Raji (cell line): ENCODE results near the gene PIGL.

Source experiments
- POLR2A ChIP-seq: IDR thresholded peaks from 2 replicates; pipeline ENCODE4 v1.6.1; 2011; ENCODE audit warnings: low read depth, low read length, control low read depth; ENCODE audit not compliant: insufficient read depth

PIGL gene

DNA sequence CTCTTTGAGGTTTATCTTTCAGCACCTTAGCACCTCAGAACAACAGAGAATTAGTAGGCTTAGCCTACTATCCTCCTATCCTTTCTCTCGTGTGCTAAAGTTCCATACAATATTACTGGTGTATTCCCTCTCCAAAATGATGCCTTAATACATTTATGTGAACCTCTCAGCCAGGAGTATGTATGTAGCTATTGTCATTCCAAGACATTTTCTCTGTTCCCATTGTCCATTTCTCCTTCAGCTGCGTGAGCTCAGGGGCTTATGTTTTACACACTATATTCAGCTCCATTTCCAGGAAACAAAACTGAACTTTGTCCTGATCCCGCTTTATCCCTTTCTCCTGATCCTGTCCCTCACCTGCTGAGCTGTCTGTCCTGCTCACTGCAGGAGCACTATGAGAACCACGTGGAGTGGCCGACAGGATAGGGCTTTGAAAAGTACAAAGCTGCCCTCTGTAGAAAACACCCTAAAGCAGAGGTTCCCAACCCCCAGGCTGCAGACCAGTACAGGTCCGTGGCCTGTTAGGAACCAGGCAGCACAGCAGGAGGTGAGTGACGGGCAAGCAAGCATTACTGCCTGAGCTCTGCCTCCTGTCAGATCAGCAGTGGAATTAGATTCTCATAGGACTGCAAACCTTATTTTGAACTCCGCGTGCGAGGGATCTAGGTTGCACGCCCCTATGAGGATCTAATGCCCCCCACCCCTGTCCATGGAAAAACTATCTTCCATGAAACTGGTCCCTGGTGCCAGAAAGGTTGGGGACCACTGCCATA lies 80.5 kb downstream of the PIGL start:
- TF ChIP-seq POLR2A: no peak

DNA sequence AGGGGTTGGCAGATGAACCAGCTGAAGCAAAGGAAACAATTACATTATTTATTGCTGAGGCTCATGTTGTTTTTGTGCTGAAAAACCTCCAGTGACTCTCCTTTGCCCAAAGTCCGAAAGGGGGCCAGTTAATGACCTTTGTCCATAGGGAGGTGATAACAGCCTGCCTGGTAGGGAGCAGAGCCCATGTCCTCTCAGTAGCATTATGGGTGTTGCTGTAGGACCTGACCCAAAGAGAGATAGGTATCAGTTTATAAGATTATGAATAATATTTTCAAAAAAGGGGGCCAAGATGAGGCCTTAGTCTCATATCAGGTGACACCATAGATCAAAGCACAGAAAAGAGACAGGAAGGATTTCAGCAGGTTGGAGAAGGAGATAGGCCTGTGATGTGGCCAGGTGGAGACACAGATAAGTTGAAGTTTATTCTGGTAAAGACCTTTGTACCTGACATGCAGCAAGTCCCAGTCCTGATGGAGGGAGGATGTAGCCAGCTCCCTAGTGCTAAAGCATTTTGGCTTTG lies 81.2 kb downstream of the PIGL start:
- no peak for TF ChIP-seq POLR2A

DNA sequence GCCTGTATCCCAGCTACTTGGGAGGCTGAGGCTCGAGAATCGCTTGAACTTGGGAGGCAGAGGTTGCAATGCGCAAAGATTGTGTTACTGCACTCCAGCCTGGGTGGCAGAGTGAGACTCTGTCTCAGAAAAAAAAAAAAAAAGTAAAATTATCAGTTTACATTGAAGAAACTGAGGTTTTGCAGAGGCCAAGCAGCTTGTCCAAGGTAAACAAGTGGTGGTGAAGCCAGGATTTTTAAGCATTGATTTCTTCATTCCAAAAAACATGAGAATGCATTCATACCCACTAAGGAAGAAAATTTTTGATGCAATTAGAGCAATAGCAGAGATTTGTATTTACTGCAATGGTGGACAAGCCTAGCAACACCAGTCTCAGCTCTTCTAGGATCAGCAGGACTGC lies 83.5 kb downstream of the PIGL start:
- no peak for TF ChIP-seq POLR2A

DNA sequence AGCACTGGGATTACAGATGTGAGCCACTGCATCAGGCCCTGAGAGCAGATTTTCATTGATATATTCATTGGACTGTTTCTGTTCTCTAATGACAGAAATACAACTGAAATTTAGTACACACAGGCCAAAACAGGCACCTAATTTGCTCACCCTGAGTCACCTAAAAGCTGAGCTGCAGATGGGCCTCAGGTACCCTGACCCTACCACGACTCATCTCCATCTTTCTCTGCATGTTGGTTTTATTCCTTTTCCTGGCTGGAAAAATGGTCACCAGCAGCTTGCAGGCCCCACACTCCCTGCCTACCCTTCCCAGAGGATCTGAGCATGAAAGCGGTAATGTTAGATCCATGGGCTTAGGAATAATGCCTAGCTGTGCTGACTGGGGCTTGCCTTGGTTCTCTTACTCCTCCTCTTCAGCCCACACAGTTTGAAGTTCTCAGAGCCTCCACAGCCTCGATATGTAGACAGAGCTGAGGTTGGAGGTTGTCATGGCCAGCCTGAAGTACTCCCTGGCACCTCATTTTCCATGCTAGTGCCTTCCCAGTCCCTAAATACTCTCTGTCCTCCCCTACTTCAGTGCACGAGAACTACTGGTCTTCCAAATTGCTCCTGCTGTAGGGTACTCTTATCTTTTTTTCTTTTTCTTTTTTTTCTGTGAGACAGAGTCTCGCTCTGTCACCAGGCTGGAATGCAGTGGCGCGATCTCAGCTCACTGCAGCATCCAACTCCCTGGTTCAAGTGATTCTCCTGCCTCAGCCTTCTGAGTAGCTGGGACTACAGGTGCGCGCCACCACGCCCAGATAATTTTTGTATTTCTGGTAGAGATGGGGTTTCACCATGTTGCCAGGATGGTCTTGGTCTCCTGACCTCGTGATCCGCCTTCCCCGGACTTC lies 85.2 kb downstream of the PIGL start:
- TF ChIP-seq POLR2A: no peak

DNA sequence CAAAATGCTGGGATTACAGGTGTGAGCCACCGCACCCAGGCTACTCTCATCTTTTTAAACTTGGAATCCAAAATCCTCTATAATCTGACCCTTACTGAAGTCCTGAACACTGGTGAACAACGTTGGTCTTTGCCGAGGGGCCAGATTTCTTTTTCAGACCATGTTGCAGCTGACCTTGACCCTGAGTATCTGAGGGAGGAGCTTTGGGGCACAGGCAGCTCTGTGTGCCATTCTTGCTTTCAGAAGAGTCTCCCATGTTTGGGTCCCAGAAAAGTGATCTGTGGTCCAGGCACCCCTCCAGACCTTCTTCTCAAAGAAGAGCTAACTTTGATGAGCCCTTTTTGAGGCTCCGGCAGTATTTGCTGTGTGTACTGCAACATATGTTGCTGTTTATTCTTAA lies 85.8 kb downstream of the PIGL start:
- no peak for TF ChIP-seq POLR2A

DNA sequence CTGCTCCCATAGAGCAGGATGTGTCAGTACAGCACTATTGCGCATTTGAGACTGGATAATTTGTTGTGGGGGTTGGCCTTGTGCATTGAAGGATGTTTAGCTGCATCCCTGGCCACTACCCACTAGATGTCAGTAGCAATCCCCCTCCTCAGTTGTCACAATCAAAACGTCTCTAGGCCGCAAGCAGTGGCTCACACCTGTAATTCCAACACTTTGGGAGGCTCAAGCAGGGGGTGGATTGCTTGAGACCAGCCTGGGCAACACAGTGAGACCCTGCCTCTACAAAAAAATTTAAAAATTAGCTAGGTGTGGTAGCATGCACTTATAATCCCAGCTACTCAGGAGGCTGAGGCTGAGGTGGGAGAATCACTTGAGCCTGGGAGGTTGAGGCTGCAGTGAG lies 87.8 kb downstream of the PIGL start:
- TF ChIP-seq POLR2A: no peak

DNA sequence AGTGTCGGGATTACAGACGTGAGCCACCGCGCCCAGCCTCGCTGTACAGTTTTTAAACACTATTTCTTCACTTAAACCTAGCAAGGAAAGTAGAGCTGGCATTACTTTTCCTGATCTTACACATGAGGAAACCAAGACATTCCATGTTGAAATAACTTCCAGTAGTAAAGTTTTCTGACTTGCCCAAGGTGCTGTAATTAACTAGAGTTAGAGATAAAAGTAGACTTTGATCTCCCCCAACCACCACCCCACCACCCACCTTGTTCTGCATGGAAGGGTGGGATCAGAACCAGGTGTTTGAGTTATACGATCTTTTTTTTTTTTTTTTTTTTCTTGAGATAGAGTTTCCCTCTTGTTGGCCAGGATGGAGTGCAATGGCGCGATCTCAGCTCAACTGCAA lies 89.2 kb downstream of the PIGL start:
- no peak for TF ChIP-seq POLR2A

DNA sequence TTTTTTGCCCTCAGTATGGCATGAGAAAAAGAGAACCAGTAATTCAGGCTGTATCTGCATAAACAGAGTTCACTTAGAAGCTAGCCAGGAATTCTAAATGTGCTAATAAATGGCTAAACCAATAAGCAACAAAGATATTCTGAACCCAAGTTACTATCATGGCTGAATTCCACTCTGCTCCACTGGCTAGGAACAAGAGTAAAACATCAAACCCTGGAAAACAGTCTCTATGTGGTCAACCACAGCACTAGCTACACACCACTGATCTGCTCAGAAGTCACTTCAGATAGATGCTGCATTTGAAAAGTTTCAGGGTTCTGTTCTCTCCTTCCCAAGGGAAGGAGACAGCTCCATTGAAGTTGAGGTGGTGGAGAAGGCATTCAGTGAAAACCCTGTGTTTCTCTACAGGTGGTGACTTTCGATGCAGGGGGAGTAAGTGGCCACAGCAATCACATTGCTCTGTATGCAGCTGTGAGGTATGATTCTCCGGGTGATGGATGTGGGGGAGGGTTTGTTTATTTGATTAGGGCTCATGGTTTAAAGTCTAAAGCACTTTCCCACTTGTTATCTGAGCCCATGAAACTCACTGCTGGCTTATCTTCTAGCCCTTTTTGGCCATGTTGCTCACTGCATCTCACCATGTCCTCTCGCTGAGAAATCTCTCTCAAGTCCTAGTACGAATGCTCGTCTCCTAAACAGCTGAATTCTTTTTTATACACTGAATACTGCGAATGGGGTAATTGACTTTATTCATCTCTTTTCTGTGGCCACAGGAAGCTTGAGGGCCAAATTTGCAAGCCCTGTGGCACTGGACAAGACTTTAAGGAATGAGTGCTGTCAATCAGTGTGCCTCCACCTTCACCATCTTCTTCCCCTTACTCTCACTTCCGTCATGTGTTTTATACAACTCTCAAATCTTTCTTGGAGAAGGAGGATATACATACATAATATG lies 96.4 kb downstream of the PIGL start:
- TF ChIP-seq POLR2A: no peak

DNA sequence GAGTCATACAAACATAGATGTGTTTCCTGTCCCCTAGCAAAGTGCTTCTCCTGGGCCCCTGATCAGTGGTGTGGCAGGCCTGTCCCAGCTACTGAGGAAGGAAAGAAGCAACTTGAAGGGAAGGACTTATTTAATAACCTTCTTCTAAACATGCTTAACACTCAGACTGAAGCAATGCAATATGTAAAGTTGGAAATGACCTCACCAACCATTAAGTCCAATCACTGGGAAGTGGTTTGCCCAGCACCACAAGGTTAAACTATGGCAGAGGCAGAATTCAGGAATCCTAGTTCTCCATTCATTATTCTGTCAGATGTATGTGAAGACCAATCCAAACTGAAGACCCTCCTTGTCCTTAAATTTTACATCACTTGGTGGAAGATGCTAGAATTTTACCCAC lies 97.2 kb downstream of the PIGL start:
- no peak for TF ChIP-seq POLR2A

DNA sequence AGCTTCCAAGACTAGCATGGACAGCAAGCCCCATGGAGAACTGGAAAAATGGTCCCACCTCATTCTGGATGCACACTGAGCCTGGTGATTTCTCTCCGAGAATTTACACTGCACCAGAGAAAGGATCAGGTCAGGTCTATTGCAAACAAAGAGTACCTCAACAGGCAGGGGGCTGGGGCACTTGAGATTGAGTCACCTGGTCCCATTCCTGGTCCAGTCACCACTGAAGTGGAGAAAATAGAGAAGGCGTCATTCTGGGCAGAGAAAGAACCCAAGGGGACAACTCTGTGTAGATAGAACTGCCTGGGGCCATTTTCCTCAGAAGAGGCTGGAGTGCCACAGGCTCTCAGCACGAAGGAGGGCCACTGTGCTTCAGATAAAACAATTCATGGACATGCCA lies 97.8 kb downstream of the PIGL start:
- no peak for TF ChIP-seq POLR2A

DNA sequence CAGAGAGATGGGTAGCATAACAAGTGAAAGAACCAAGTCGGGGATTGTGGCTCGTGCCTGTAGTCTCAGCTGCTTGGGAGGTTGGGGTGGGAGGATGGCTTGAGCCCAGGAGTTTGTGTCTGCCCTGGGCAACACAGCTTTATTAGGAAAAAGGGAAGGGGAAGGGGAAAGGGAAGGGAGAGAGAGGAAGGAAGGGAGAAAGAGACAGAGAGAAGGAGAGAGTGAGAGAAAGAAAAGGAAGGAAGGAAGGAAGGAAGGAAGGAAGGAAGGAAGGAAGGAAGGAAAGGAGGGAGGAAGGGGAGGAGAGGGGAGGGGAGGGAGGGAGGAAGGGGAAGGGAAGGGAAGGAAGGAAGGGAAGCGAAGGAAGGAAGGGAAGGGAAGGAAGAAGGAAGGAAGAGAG lies 103.0 kb downstream of the PIGL start:
- TF ChIP-seq POLR2A: no peak

DNA sequence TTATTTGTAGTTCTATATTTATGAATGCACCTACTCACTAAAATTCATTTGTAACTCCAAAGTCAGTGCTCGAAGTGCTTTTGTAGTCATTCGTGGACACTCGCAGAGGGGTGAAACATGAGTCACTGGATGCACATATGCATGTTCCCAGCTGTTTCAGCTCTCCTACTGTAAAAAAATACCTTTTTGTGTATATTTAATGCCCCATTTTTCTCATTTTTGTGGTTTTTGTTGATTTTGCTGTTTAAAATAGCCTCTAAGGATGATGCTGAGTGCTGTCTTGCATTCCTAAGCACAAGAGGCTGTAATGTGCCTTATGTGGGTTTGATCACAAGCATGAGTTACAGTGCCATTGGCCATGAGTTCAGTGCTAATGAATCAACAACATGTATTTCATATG lies 105.6 kb downstream of the PIGL start:
- TF ChIP-seq POLR2A: no peak

DNA sequence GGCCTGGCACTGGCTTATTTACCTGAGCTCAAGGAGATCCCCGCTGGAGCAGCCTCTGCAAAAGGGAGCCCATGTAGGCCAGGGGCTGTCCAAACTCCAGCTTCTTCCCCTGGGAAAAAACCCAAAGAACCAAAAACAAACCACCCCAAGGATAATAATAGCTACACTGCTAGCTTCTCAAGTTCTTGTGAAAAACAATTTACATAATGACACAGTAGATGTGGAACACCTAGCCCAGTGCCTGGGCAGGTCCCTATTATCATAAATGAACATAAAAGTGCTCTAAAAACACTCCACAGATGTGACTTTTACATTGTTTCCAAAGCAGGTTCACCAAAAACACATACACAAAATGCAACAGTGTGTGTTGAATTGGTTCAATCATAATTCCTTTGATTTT lies 109.0 kb downstream of the PIGL start:
- no peak for TF ChIP-seq POLR2A

DNA sequence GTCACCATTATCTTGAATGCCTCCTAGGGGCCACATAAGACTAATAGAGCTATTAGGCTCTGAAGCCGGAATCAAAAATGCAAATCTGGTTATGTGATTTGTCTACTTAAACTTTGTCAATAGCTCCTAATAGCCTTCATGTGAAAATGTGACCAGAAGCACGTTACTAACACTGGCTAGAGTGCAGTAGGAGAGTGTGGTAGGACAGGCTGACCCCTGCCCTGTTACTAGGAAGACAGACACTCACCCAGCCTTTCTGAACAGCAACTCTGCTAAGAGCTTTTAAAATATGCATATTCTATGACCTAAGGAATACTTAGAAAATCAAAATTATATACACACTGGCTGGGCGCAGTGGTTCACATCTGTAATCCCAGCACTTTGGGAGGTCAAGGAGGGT lies 110.0 kb downstream of the PIGL start:
- no peak for TF ChIP-seq POLR2A

DNA sequence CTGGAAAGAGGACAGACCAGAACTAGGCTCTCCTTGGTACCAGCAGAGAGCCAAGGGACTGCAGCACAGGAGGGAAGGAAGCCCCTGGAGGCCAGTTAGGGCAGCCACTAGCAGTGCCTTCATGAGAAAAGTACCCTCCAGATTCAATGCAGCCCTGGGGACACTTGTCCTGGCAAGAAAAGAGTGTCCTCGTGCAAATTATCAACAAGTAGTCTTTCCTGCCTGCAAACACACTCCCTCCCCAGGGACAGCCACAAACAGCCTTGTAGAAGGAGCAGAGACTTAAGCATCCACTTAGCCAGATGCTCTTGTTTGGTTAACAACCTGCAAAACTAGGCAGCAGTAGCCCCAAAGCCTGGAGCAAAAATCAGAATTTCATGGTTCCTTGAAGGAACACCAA lies 112.0 kb downstream of the PIGL start:
- no peak for TF ChIP-seq POLR2A
